ENCODE measurements around the gene IMP4.

Gene IMP4

GRCh38 chr2:130345091-130345490, 2.4 kb downstream of the IMP4 start:
- Histone ChIP-seq H3K27me3 (ENCODE audit: insufficient read depth, low read length, poor library complexity, severe bottlenecking) (no peaks in the 10 kb centered on the region), H3F3A (ENCODE audit: low read depth) (no peaks in the 10 kb centered on the region), H2AFZ (ENCODE audit: low read length) (no peak overlapping the region), H3K4me1 (ENCODE audit: insufficient read depth, low read length, poor library complexity, severe bottlenecking) (peaks cover 12% of the 10 kb centered on the region), H3K4me3 (ENCODE audit: low read length, poor library complexity, severe bottlenecking) (no peak overlapping the region), H3K9me2 (replicated peaks; ENCODE audit: low read depth, low read length) (no peaks in the 10 kb centered on the region), H3K9ac (ENCODE audit: low read depth, low read length, poor library complexity, severe bottlenecking) (no peak overlapping the region), H3K79me2 (ENCODE audit: insufficient read depth, low read length) (peaks cover 41% of the 10 kb centered on the region), H4K20me1 (ENCODE audit: insufficient read depth, low read length, poor library complexity, severe bottlenecking) (peaks cover 9% of the 10 kb centered on the region), H3K9me3 (ENCODE audit: insufficient read depth, low read depth, low read length) (no peaks in the 10 kb centered on the region), H3K4me2 (ENCODE audit: low read depth, low read length, poor library complexity, severe bottlenecking) (no peak overlapping the region), H3K36me3 (ENCODE audit: insufficient read depth, low read length) (peaks cover 30% of the 10 kb centered on the region; the same call in 1 of the 2 replicates)
- TF ChIP-seq CTCF (conservative IDR thresholded peaks at IDR 0.05; ENCODE audit: low read length) (no peak), EZH2phosphoT487 (IDR thresholded peaks at IDR 0.05; ENCODE audit: borderline replicate concordance) (no peak)

GRCh38 chr2:130345611-130346010, 2.9 kb downstream of the IMP4 start:
- H3K27me3 ChIP-seq (ENCODE audit: insufficient read depth, low read length, poor library complexity, severe bottlenecking) = no peaks in the 10 kb centered on the region
- no peak overlapping the region for H3K4me3 ChIP-seq (ENCODE audit: low read length, poor library complexity, severe bottlenecking)
- H3F3A ChIP-seq (ENCODE audit: low read depth) = no peaks in the 10 kb centered on the region
- H2AFZ ChIP-seq (ENCODE audit: low read length) = no peak overlapping the region
- peaks cover 38% of the 10 kb centered on the region for H3K79me2 ChIP-seq (ENCODE audit: insufficient read depth, low read length)
- no peak overlapping the region for H3K9ac ChIP-seq (ENCODE audit: low read depth, low read length, poor library complexity, severe bottlenecking)
- H3K4me2 ChIP-seq (ENCODE audit: low read depth, low read length, poor library complexity, severe bottlenecking) = no peak overlapping the region
- no peak for TF ChIP-seq CTCF (conservative IDR thresholded peaks at IDR 0.05; ENCODE audit: low read length)
- no peak for TF ChIP-seq EZH2phosphoT487 (IDR thresholded peaks at IDR 0.05; ENCODE audit: borderline replicate concordance)
- peaks cover 30% of the 10 kb centered on the region; the same call in 1 of the 2 replicates for H3K36me3 ChIP-seq (ENCODE audit: insufficient read depth, low read length)
- no peaks in the 10 kb centered on the region for H3K9me3 ChIP-seq (ENCODE audit: insufficient read depth, low read depth, low read length)
- H3K4me1 ChIP-seq (ENCODE audit: insufficient read depth, low read length, poor library complexity, severe bottlenecking) = peaks cover 12% of the 10 kb centered on the region
- H3K9me2 ChIP-seq (replicated peaks; ENCODE audit: low read depth, low read length) = no peaks in the 10 kb centered on the region
- peaks cover 9% of the 10 kb centered on the region for H4K20me1 ChIP-seq (ENCODE audit: insufficient read depth, low read length, poor library complexity, severe bottlenecking)

GRCh38 chr2:130346041-130346740, 3.5 kb downstream of the IMP4 start:
- Histone ChIP-seq H3K79me2 (ENCODE audit: insufficient read depth, low read length) (peaks cover 33% of the 10 kb centered on the region), H3K4me3 (ENCODE audit: low read length, poor library complexity, severe bottlenecking) (no peak overlapping the region), H4K20me1 (ENCODE audit: insufficient read depth, low read length, poor library complexity, severe bottlenecking) (peaks cover 9% of the 10 kb centered on the region)

More at GRCh38 chr2:130346041-130346740, 3.5 kb downstream of the IMP4 start:
- Histone ChIP-seq H3F3A (ENCODE audit: low read depth) (no peaks in the 10 kb centered on the region), H3K4me2 (ENCODE audit: low read depth, low read length, poor library complexity, severe bottlenecking) (no peak overlapping the region), H3K4me1 (ENCODE audit: insufficient read depth, low read length, poor library complexity, severe bottlenecking) (peaks cover 6% of the 10 kb centered on the region), H3K36me3 (ENCODE audit: insufficient read depth, low read length) (peaks cover 30% of the 10 kb centered on the region; the same call in 1 of the 2 replicates), H3K9ac (ENCODE audit: low read depth, low read length, poor library complexity, severe bottlenecking) (no peak overlapping the region), H2AFZ (ENCODE audit: low read length) (no peak overlapping the region), H3K9me2 (replicated peaks; ENCODE audit: low read depth, low read length) (no peaks in the 10 kb centered on the region), H3K9me3 (ENCODE audit: insufficient read depth, low read depth, low read length) (no peaks in the 10 kb centered on the region), H3K27me3 (ENCODE audit: insufficient read depth, low read length, poor library complexity, severe bottlenecking) (no peaks in the 10 kb centered on the region)
- TF ChIP-seq EZH2phosphoT487 (IDR thresholded peaks at IDR 0.05; ENCODE audit: borderline replicate concordance) (no peak), CTCF (conservative IDR thresholded peaks at IDR 0.05; ENCODE audit: low read length) (no peak)

Data from Loucy (cell line).